ENCODE data around the gene C1orf50. TPM values are rescaled to one million over a fixed set of nuclear protein-coding genes. Genes with fewer than 3 reads are reported as not detected.

C1orf50 gene
- total and polyA plus RNA-seq, 2 experiments from 2014 or later, result 2.7 to 8.1 TPM

DNA sequence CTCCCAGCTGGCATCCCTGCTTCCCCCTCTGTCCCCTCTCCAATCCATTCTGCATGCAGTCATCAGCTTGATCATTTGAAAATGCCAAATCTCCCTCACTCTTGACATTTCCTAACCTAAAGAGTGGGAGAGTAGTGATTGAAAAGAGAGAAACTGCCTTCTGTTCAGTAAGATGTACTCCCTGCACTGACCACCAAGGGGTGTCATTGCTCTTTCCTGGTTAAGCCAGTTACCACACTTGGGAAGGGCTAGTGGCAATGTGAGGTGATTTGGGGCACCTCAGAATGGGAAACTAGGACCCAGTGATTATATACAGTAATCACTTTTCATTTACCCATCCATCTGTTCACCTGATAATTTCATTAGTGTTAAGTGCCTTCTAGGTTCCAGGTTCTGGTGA lies 10.8 kb downstream of the C1orf50 start:
- no peak overlapping the region for H3K4me2 ChIP-seq (ENCODE audit: unreplicated experiment)
- H3K79me2 ChIP-seq (ENCODE audit: insufficient read depth), result peaks cover 7% of the 10 kb centered on the region
- H2AFZ ChIP-seq, result no peak overlapping the region
- peak; percentile 65 for DNase-seq
- H3K36me3 ChIP-seq (ENCODE audit: low read depth), result peaks cover 19% of the 10 kb centered on the region
- H3K4me1 ChIP-seq (ENCODE audit: insufficient read depth), result no peaks in the 10 kb centered on the region
- no peak overlapping the region for H3K4me3 ChIP-seq
- TF ChIP-seq EZH2 (IDR thresholded peaks at IDR 0.05; ENCODE audit: insufficient read depth, poor library complexity, severe bottlenecking), result no peak
- no peak for TF ChIP-seq EZH2phosphoT487 (IDR thresholded peaks at IDR 0.05; ENCODE audit: insufficient read depth, low read depth)
- no peaks in the 10 kb centered on the region for H3K9me2 ChIP-seq (ENCODE audit: insufficient read depth)
- no peak overlapping the region for H3K9ac ChIP-seq
- in situ Hi-C loops (cut with MboI), result loop anchor here (10.0 kb wide), 1 partner anchor 297 kb away; no protein-coding TSS in a partner anchor
- H3K27me3 ChIP-seq (replicated peaks; ENCODE audit: insufficient read depth), result no peaks in the 10 kb centered on the region
- no peaks in the 10 kb centered on the region for H4K20me1 ChIP-seq (ENCODE audit: insufficient read depth)
- H3K27ac ChIP-seq, result no peak overlapping the region
- no peaks in the 10 kb centered on the region for H3K9me3 ChIP-seq (ENCODE audit: low read depth)
- H3F3A ChIP-seq (ENCODE audit: insufficient read depth), result 0 out of 2 replicates have a peak, but pooled peaks cover 7% of the 10 kb centered on the region

DNA sequence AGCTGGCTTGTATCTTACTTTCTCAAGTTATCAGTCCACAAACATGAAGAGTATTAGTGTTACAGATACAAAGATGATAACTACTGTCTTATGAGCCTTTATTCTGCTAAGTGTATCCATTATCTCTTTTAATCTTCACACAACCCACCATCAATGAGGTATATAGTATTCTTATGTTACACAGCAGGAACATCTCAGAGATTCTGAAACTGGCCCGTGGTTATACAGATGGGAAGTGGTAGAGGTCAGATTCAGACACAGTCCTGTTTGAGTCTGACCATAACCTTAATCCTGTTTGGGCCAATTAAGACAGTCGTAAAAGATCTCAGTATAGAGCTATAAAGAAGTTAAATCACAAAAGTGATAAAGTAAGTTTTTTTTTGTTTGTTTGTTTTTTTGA lies 12.7 kb downstream of the C1orf50 start:
- no peak overlapping the region for H3K4me3 ChIP-seq
- H3K36me3 ChIP-seq (ENCODE audit: low read depth), result peaks cover 19% of the 10 kb centered on the region
- no peak overlapping the region for H3K27ac ChIP-seq
- no peak overlapping the region for H2AFZ ChIP-seq
- H3K9ac ChIP-seq, result no peak overlapping the region
- H3K9me2 ChIP-seq (ENCODE audit: insufficient read depth), result no peaks in the 10 kb centered on the region
- no peak for TF ChIP-seq EZH2 (IDR thresholded peaks at IDR 0.05; ENCODE audit: insufficient read depth, poor library complexity, severe bottlenecking)
- no peaks in the 10 kb centered on the region for H3K4me1 ChIP-seq (ENCODE audit: insufficient read depth)
- no peaks in the 10 kb centered on the region for H3K79me2 ChIP-seq (ENCODE audit: insufficient read depth)
- H3K27me3 ChIP-seq (replicated peaks; ENCODE audit: insufficient read depth), result no peaks in the 10 kb centered on the region
- 0 out of 2 replicates have a peak, but pooled peaks cover under 1% of the 10 kb centered on the region for H3F3A ChIP-seq (ENCODE audit: insufficient read depth)
- 66% methylated on average over 2 of the region's 2 CpGs for WGBS, 2 experiments (ENCODE audit: low coverage in 1 of 2, low lambda C conversion rate in 2 of 2, missing lambda C conversion rate in 2 of 2)
- DNase-seq, result no peak
- no peaks in the 10 kb centered on the region for H3K9me3 ChIP-seq (ENCODE audit: low read depth)
- no peak overlapping the region for H3K4me2 ChIP-seq (ENCODE audit: unreplicated experiment)
- no peaks in the 10 kb centered on the region for H4K20me1 ChIP-seq (ENCODE audit: insufficient read depth)
- in situ Hi-C loops (cut with MboI), result loop anchor here (10.0 kb wide), 1 partner anchor 295 kb away; no protein-coding TSS in a partner anchor

- in situ Hi-C loops (cut with MboI), result no loop called here
- WGBS, 2 experiments (ENCODE audit: low coverage in 1 of 2, low lambda C conversion rate in 2 of 2, missing lambda C conversion rate in 2 of 2), result 93 to 100% methylated on average over 1 of the region's 1 CpG
Measured at GRCh38 chr1:42780176-42780575, 13.1 kb downstream of the C1orf50 start.

DNA sequence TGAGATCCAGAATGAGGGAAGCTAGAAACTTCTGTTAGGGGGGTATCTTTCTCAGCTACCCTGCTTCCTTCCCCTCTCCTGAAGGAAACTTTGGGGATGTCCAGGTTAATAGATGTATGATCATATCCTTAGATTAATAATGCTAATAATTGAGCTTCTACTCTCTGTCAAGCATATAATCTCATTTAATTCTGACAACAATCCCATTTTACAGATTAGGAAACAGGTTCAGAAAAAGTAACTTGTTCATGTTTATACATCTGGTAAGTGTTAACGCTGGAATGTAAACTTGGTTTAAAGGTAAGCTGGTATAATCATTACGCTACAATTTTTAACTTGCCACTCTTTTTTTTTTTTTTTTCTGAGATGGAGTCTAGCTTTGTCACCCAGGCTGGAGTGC lies 16.0 kb downstream of the C1orf50 start:
- 94 to 98% methylated on average over 2 of the region's 2 CpGs for WGBS, 2 experiments (ENCODE audit: low coverage in 1 of 2, low lambda C conversion rate in 2 of 2, missing lambda C conversion rate in 2 of 2)
- no peaks in the 10 kb centered on the region for H3K9me2 ChIP-seq (ENCODE audit: insufficient read depth)

More at GRCh38 chr1:42780176-42780575, 13.1 kb downstream of the C1orf50 start:
- no peak for DNase-seq
- Histone ChIP-seq H3K9ac (no peak overlapping the region), H2AFZ (no peak overlapping the region), H3F3A (ENCODE audit: insufficient read depth) (no peaks in the 10 kb centered on the region), H3K4me3 (no peak overlapping the region), H3K9me2 (ENCODE audit: insufficient read depth) (no peaks in the 10 kb centered on the region), H3K4me2 (ENCODE audit: unreplicated experiment) (no peak overlapping the region), H3K27ac (no peak overlapping the region), H3K27me3 (replicated peaks; ENCODE audit: insufficient read depth) (no peaks in the 10 kb centered on the region), H4K20me1 (ENCODE audit: insufficient read depth) (no peaks in the 10 kb centered on the region), H3K79me2 (ENCODE audit: insufficient read depth) (no peaks in the 10 kb centered on the region), H3K9me3 (ENCODE audit: low read depth) (no peaks in the 10 kb centered on the region), H3K4me1 (ENCODE audit: insufficient read depth) (no peaks in the 10 kb centered on the region), H3K36me3 (ENCODE audit: low read depth) (peaks cover 15% of the 10 kb centered on the region)
- TF ChIP-seq EZH2 (IDR thresholded peaks at IDR 0.05; ENCODE audit: insufficient read depth, poor library complexity, severe bottlenecking) (no peak), EZH2phosphoT487 (IDR thresholded peaks at IDR 0.05; ENCODE audit: insufficient read depth, low read depth) (no peak)

GRCh38 chr1:42784547-42784945 lies 17.5 kb downstream of the C1orf50 start:
- Histone ChIP-seq H3K36me3 (ENCODE audit: low read depth) (peaks cover 6% of the 10 kb centered on the region; the same call in 1 of the 2 replicates), H3K4me3 (no peak overlapping the region), H3F3A (ENCODE audit: insufficient read depth) (no peaks in the 10 kb centered on the region), H4K20me1 (ENCODE audit: insufficient read depth) (no peaks in the 10 kb centered on the region), H3K27ac (no peak overlapping the region), H3K4me2 (ENCODE audit: unreplicated experiment) (no peak overlapping the region), H3K79me2 (ENCODE audit: insufficient read depth) (no peaks in the 10 kb centered on the region), H3K9me2 (ENCODE audit: insufficient read depth) (no peaks in the 10 kb centered on the region), H3K4me1 (ENCODE audit: insufficient read depth) (no peaks in the 10 kb centered on the region), H3K9ac (no peak overlapping the region), H3K27me3 (replicated peaks; ENCODE audit: insufficient read depth) (no peaks in the 10 kb centered on the region), H3K9me3 (ENCODE audit: low read depth) (no peaks in the 10 kb centered on the region), H2AFZ (no peak overlapping the region)
- in situ Hi-C loops (cut with MboI), result no loop called here
- WGBS, 2 experiments (ENCODE audit: low coverage in 1 of 2, low lambda C conversion rate in 2 of 2, missing lambda C conversion rate in 2 of 2), result 97 to 98% methylated on average over 12 to 18 of the region's 18 CpGs
- TF ChIP-seq EZH2 (IDR thresholded peaks at IDR 0.05; ENCODE audit: insufficient read depth, poor library complexity, severe bottlenecking) (no peak), EZH2phosphoT487 (IDR thresholded peaks at IDR 0.05; ENCODE audit: insufficient read depth, low read depth) (no peak)
- DNase-seq, result no peak

More for the DNA sequence above, 16.0 kb downstream of the C1orf50 start:
- no peaks in the 10 kb centered on the region for H4K20me1 ChIP-seq (ENCODE audit: insufficient read depth)
- H3K27ac ChIP-seq, result no peak overlapping the region
- no peaks in the 10 kb centered on the region for H3F3A ChIP-seq (ENCODE audit: insufficient read depth)
- H3K4me2 ChIP-seq (ENCODE audit: unreplicated experiment), result no peak overlapping the region
- H3K9me3 ChIP-seq (ENCODE audit: low read depth), result no peaks in the 10 kb centered on the region
- no peak for DNase-seq
- H3K9ac ChIP-seq, result no peak overlapping the region
- TF ChIP-seq EZH2 (IDR thresholded peaks at IDR 0.05; ENCODE audit: insufficient read depth, poor library complexity, severe bottlenecking), result no peak
- no peak for TF ChIP-seq EZH2phosphoT487 (IDR thresholded peaks at IDR 0.05; ENCODE audit: insufficient read depth, low read depth)
- no peaks in the 10 kb centered on the region for H3K79me2 ChIP-seq (ENCODE audit: insufficient read depth)
- H3K27me3 ChIP-seq (replicated peaks; ENCODE audit: insufficient read depth), result no peaks in the 10 kb centered on the region
- no peaks in the 10 kb centered on the region for H3K4me1 ChIP-seq (ENCODE audit: insufficient read depth)
- in situ Hi-C loops (cut with MboI), result no loop called here
- no peak overlapping the region for H3K4me3 ChIP-seq
- peaks cover 6% of the 10 kb centered on the region; the same call in 1 of the 2 replicates for H3K36me3 ChIP-seq (ENCODE audit: low read depth)
- no peak overlapping the region for H2AFZ ChIP-seq
